ENCODE measurements around the gene PER2.

DNA sequence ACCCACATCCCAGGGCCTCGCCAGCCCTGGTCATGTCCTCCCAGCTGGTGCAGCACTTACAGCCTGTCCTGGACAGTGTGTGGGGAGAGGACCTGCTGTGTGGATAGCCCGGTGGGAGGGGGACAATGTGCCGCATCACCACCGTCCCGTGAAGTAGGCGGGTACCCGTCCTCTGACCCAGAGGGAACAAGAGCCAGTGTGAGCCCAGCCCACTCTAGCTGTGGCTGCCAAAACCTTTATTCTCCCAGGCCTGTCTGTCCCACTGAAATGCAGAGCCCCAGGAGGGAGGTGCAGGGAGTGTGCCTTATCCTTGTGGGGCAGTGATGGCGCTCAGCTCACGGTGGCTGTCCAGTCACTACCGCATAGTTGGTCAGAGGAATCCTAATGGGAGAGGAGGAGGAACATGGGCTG lies 33.6 kb upstream of the PER2 start:
- TF ChIP-seq, protein P1, sequence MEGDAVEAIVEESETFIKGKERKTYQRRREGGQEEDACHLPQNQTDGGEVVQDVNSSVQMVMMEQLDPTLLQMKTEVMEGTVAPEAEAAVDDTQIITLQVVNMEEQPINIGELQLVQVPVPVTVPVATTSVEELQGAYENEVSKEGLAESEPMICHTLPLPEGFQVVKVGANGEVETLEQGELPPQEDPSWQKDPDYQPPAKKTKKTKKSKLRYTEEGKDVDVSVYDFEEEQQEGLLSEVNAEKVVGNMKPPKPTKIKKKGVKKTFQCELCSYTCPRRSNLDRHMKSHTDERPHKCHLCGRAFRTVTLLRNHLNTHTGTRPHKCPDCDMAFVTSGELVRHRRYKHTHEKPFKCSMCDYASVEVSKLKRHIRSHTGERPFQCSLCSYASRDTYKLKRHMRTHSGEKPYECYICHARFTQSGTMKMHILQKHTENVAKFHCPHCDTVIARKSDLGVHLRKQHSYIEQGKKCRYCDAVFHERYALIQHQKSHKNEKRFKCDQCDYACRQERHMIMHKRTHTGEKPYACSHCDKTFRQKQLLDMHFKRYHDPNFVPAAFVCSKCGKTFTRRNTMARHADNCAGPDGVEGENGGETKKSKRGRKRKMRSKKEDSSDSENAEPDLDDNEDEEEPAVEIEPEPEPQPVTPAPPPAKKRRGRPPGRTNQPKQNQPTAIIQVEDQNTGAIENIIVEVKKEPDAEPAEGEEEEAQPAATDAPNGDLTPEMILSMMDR (IDR thresholded peaks at IDR 0.05): no peak
- no peak for TF ChIP-seq POLR2A (IDR thresholded peaks at IDR 0.05)
